H1 (cell line): Measurements from ENCODE around the gene HERC4. TPM values are rescaled to one million over a fixed set of nuclear protein-coding genes. Genes with fewer than 3 reads are reported as not detected.

Experiments
- CTCF ChIA-PET: fragments of 300-600 bp; sonication (Branson Sonifier 250); formaldehyde crosslinking; loops from one replicate; lab custom pipeline; 2021; ENCODE audit not compliant: partially characterized antibody; lab: Charles Lee
- POLR2A ChIA-PET: fragments of 300-600 bp; sonication (Branson Sonifier 250); formaldehyde crosslinking; loops from one replicate; lab custom pipeline; 2021; ENCODE audit warnings: inconsistent platforms; ENCODE audit not compliant: partially characterized antibody; lab: Charles Lee
- DNase-seq, 2 experiments: peaks; one replicate each; pipeline versions ENCODE4 v3.0.0 to v3.0.0-alpha.2; 2010 to 2022; ENCODE audit warnings: low spot score in 2 of 2, low read depth in 1 of 2, mixed read lengths in 1 of 2
- FAIRE-seq: peaks from 2 replicates; lab custom pipeline; 2011; peaks lifted over from hg19 to GRCh38; lab: Jason Lieb, UNC
- H2AFZ ChIP-seq: 2 replicates; pipeline ENCODE4 v1.8.1; 2012; ENCODE audit warnings: low read length, inconsistent platforms
- H2AK5ac ChIP-seq: 2 replicates; pipeline ENCODE4 v1.6.1; 2013; ENCODE audit warnings: low read depth, low read length
- H2BK120ac ChIP-seq: replicated peaks from 2 replicates; pipeline ENCODE3; 2013; ENCODE audit warnings: low read depth, low read length, inconsistent platforms
- H2BK12ac ChIP-seq: 2 replicates; pipeline ENCODE4 v1.6.1; 2013; ENCODE audit warnings: low read depth, low read length
- H2BK15ac ChIP-seq: 2 replicates; pipeline ENCODE4 v1.6.1; 2013; ENCODE audit warnings: low read length
- H2BK20ac ChIP-seq: 2 replicates; pipeline ENCODE4 v1.6.1; 2013; ENCODE audit warnings: low read length
- H2BK5ac ChIP-seq: 2 replicates; pipeline ENCODE4 v1.6.1; 2013; ENCODE audit warnings: low read depth, low read length
- H3K14ac ChIP-seq: 2 replicates; pipeline ENCODE4 v1.6.1; 2013; ENCODE audit warnings: inconsistent platforms; ENCODE audit not compliant: insufficient read length
- H3K18ac ChIP-seq: 2 replicates; pipeline ENCODE4 v1.6.1; 2013; ENCODE audit warnings: low read length; ENCODE audit errors: extremely low read depth
- H3K23ac ChIP-seq: 2 replicates; pipeline ENCODE4 v1.6.1; 2013; ENCODE audit warnings: inconsistent platforms; ENCODE audit not compliant: insufficient read length
- H3K23me2 ChIP-seq: 2 replicates; pipeline ENCODE4 v1.6.1; 2013; ENCODE audit warnings: low read depth, low read length
- H3K27ac ChIP-seq: 2 replicates; pipeline ENCODE4 v1.6.1; 2011; ENCODE audit warnings: low read depth, low read length, inconsistent platforms
- H3K27me3 ChIP-seq, 4 experiments: replicated peaks in 1 of 4; 1 replicate in 1 of 4; 2 replicates in 3 of 4; pipeline versions ENCODE4 v1.6.1 to v1.8.1; 2011 to 2013; ENCODE audit warnings: low read length in 3 of 4, mild to moderate bottlenecking in 3 of 4, inconsistent platforms in 2 of 4, mixed read lengths in 2 of 4, moderate library complexity in 1 of 4; ENCODE audit not compliant: control insufficient read depth in 3 of 4, insufficient read depth in 3 of 4; ENCODE audit errors: extremely low read depth in 1 of 4
- H3K36me3 ChIP-seq, 4 experiments: 2 replicates each; pipeline versions ENCODE4 v1.6.1 to v1.8.1; 2011 to 2013; ENCODE audit warnings: mild to moderate bottlenecking in 4 of 4, low read length in 3 of 4, moderate library complexity in 2 of 4, control low read depth in 1 of 4, inconsistent platforms in 1 of 4; ENCODE audit not compliant: insufficient read depth in 4 of 4, control insufficient read depth in 2 of 4
- H3K4ac ChIP-seq: replicated peaks from 2 replicates; pipeline ENCODE3; 2013; ENCODE audit warnings: low read length, low read depth, mixed read lengths, inconsistent platforms; ENCODE audit not compliant: insufficient read length
- H3K4me1 ChIP-seq, 4 experiments: replicated peaks in 1 of 4; 1 replicate in 1 of 4; 2 replicates in 3 of 4; pipeline versions ENCODE4 v1.6.1 to v1.8.1; 2011 to 2013; ENCODE audit warnings: low read length in 3 of 4, inconsistent platforms in 2 of 4, mixed read lengths in 1 of 4; ENCODE audit not compliant: insufficient read depth in 4 of 4, control insufficient read depth in 3 of 4
- H3K4me2 ChIP-seq, 2 experiments: 2 replicates each; pipeline versions ENCODE4 v1.6.1 to v1.8.1; 2011 to 2013; ENCODE audit warnings: low read depth in 2 of 2, low read length in 2 of 2, control low read depth in 1 of 2, inconsistent platforms in 1 of 2, mild to moderate bottlenecking in 1 of 2; ENCODE audit not compliant: insufficient read depth in 1 of 2
- H3K4me3 ChIP-seq, 4 experiments: fragments of 200-600, 300-600 bp in 1 of 4; sonication (generic), shearing (Covaris generic), sonication (Bioruptor Twin) in 1 of 4; 2 replicates each; pipeline versions ENCODE4 v1.5.1 to v1.8.1; 2011 to 2016; ENCODE audit warnings: low read length in 4 of 4, low read depth in 3 of 4, control low read depth in 2 of 4, inconsistent platforms in 2 of 4, mild to moderate bottlenecking in 2 of 4, mixed read lengths in 1 of 4, moderate library complexity in 1 of 4; ENCODE audit not compliant: insufficient read depth in 2 of 4; ENCODE audit errors: extremely low read depth in 1 of 4
- H3K56ac ChIP-seq: replicated peaks from 2 replicates; pipeline ENCODE3; 2013; ENCODE audit warnings: low read depth, mild to moderate bottlenecking, mixed read lengths, low read length, inconsistent platforms; ENCODE audit not compliant: insufficient read length
- H3K79me1 ChIP-seq: 2 replicates; pipeline ENCODE4 v1.6.1; 2013; ENCODE audit warnings: low read depth, low read length, control low read depth
- H3K79me2 ChIP-seq, 2 experiments: 2 replicates each; pipeline versions ENCODE4 v1.6.1 to v1.8.1; 2012 to 2013; ENCODE audit warnings: low read length in 2 of 2, mild to moderate bottlenecking in 2 of 2, inconsistent platforms in 1 of 2; ENCODE audit not compliant: insufficient read depth in 2 of 2, control insufficient read depth in 1 of 2
- H3K9ac ChIP-seq, 4 experiments: replicated peaks in 1 of 4; 1 replicate in 1 of 4; 2 replicates in 3 of 4; pipeline versions ENCODE4 v1.6.1 to v1.8.1; 2011 to 2013; ENCODE audit warnings: low read depth in 3 of 4, low read length in 3 of 4, control low read depth in 2 of 4, mild to moderate bottlenecking in 2 of 4, moderate library complexity in 2 of 4, inconsistent platforms in 1 of 4; ENCODE audit errors: extremely low read depth in 1 of 4
- H3K9me3 ChIP-seq, 2 experiments: 2 replicates each; pipeline versions ENCODE4 v1.6.1 to v1.8.1; 2012 to 2013; ENCODE audit warnings: mild to moderate bottlenecking in 2 of 2, moderate library complexity in 2 of 2, control low read depth in 1 of 2, inconsistent platforms in 1 of 2, low read depth in 1 of 2, low read length in 1 of 2, mixed read lengths in 1 of 2; ENCODE audit not compliant: insufficient read depth in 2 of 2
- H4K20me1 ChIP-seq, 2 experiments: replicated peaks in 1 of 2; 2 replicates each; pipeline versions ENCODE3 to v1.8.1; 2011 to 2013; ENCODE audit warnings: inconsistent platforms in 2 of 2, low read length in 2 of 2, mild to moderate bottlenecking in 1 of 2; ENCODE audit not compliant: insufficient read depth in 2 of 2, control insufficient read depth in 1 of 2
- H4K5ac ChIP-seq: 2 replicates; pipeline ENCODE4 v1.6.1; 2013; ENCODE audit warnings: low read length, low read depth, mixed read lengths, inconsistent platforms; ENCODE audit not compliant: insufficient read length
- H4K8ac ChIP-seq: 2 replicates; pipeline ENCODE4 v1.8.0; 2013; ENCODE audit warnings: mild to moderate bottlenecking, moderate library complexity, low read length, inconsistent platforms; ENCODE audit not compliant: insufficient read depth; ENCODE audit errors: extremely low read depth
- H4K91ac ChIP-seq: replicated peaks from 2 replicates; pipeline ENCODE3; 2013; ENCODE audit warnings: low read length, mixed read lengths, inconsistent platforms; ENCODE audit not compliant: insufficient read length
- JUN ChIP-seq: IDR thresholded peaks from 2 replicates; pipeline ENCODE4 v1.6.1; 2011; ENCODE audit warnings: low read depth, mild to moderate bottlenecking, improper control_type of control experiment, low read length
- KDM1A ChIP-seq: fragments of 200-600, 300-600 bp; sonication (generic); IDR thresholded peaks from 2 replicates; pipeline ENCODE4 v1.7.1; 2016; ENCODE audit warnings: mild to moderate bottlenecking, low read length, borderline replicate concordance
- MAFK ChIP-seq: IDR thresholded peaks from 2 replicates; pipeline ENCODE4 v1.6.1; 2012; ENCODE audit warnings: low read depth, mild to moderate bottlenecking, improper control_type of control experiment, low read length
- SP1 ChIP-seq: IDR thresholded peaks from 2 replicates; pipeline ENCODE4 v1.6.1; 2011; ENCODE audit warnings: low read depth, low read length
- WGBS, 2 experiments: shearing (Covaris generic) in 1 of 2; methylation state at CpG; one replicate each; pipeline versions ENCODE4 v1.1.6 to v1.1.7; 2013 to 2015; ENCODE audit warnings: low lambda C conversion rate in 2 of 2, mixed read lengths in 2 of 2, inconsistent platforms in 1 of 2, low coverage in 1 of 2, missing lambda C conversion rate in 1 of 2; ENCODE audit not compliant: insufficient replicate concordance in 2 of 2, insufficient coverage in 1 of 2, insufficient read length in 1 of 2; ENCODE audit errors: extremely low coverage in 1 of 2, missing lambda C conversion rate in 1 of 2; 5-methylcytosine and 5-hydroxymethylcytosine counted together
- polyA plus RNA-seq, 7 experiments: library from polyadenylated mRNA; depleted of rRNA in 3 of 7; stranded (reverse) in 5 of 7; unstranded in 2 of 7; fragments of >200 nt in 5 of 7; fragments of 200-250 nt in 2 of 7; gene quantifications; 1 replicate in 5 of 7; 2 replicates in 1 of 7; 4 replicates in 1 of 7; pipeline versions ENCODE4 v1.2.1 to v1.2.3, GENCODE V29; 2011 to 2013; ENCODE audit warnings: missing spikeins in 2 of 7, mixed read lengths in 2 of 7
- total RNA-seq: library from RNA; stranded (reverse); fragmentation: NEBNext Ultra II Directional; extraction: Animal tissue kit (Norgen Biotek cat#: 25700); gene quantifications from 2 replicates; pipeline ENCODE4 v1.2.1, GENCODE V29; 2021

The HERC4 gene
- total and polyA plus RNA-seq, 2 of the 8 experiments (the other 6 are each of a cell fraction or from before 2014, with no cell fraction given): 7.5 to 44.0 TPM

DNA sequence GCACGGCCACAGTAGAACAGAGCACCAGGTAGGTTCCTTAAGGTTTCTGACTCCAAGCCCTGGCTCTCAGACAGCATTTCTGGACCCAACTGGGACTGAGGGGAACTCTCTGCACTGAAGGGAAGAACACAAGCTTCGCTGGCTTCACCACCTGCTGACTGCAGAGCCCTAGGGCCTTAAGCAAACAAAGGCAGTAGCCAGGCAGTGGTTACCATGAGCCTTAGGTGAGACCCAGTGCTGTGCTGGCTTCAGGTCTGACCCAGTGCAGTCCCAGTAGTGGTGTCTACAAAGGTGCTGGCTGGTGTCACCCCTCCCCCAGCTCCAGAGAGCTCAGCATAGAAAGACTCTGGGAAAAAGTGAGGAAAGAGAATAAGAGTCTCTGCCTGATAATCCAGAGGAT lies 131.2 kb downstream of the HERC4 start:
- DNase-seq (no peak), FAIRE-seq (no peak)
- Histone ChIP-seq H3K14ac (no peak overlapping the region), H2AK5ac (no peak overlapping the region), H4K5ac (no peak overlapping the region), H4K20me1 (no peaks in the 10 kb centered on the region), H3K56ac (no peak overlapping the region), H3K36me3 (peaks cover 0 to 15% (median 0%) of the 10 kb centered on the region in 4 experiments; a peak in 3 of 8 replicates), H2AFZ (no peak overlapping the region), H4K8ac (no peak overlapping the region), H3K79me2 (no peaks in the 10 kb centered on the region), H3K18ac (no peak overlapping the region), H3K9ac (no peak overlapping the region), H3K27me3 (no peaks in the 10 kb centered on the region), H4K91ac (no peak overlapping the region), H3K27ac (no peak overlapping the region), H2BK5ac (no peak overlapping the region), H3K4me3 (no peak overlapping the region), H2BK15ac (no peak overlapping the region), H3K79me1 (no peaks in the 10 kb centered on the region), H2BK120ac (no peak overlapping the region), H3K23ac (no peak overlapping the region), H3K4ac (no peak overlapping the region), H2BK20ac (no peak overlapping the region), H3K4me1 (peaks cover 0 to 5% (median 3%) of the 10 kb centered on the region in 4 experiments; a peak in 2 of 7 replicates), H3K9me3 (no peaks in the 10 kb centered on the region), H2BK12ac (no peak overlapping the region), H3K4me2 (no peak overlapping the region), H3K23me2 (peaks cover 1% of the 10 kb centered on the region; the same call in 1 of the 2 replicates)
- no peak for TF ChIP-seq JUN
- no peak for TF ChIP-seq SP1
- TF ChIP-seq MAFK: no peak
- no peak for TF ChIP-seq KDM1A
- ChIA-PET CTCF (interaction anchor here (0.6 to 2.2 kb wide), 7 partner anchors 31 to 268 kb away, joined by 3 to 9 read pairs (median 4); no protein-coding TSS in a partner anchor), POLR2A (interaction anchor here (0.6 to 1.1 kb wide), 3 partner anchors 9 to 213 kb away, joined by 3 read pairs; no protein-coding TSS in a partner anchor)
- WGBS, 2 experiments: 90% methylated on average over 2 of the region's 2 CpGs; no CpG with 5 or more reads in 1 of the 2 experiments
